ENCODE measurements around the gene IDUA.

IDUA gene

GRCh38 chr4:1043651-1044468 lies 57.0 kb downstream of the IDUA start:
- Histone ChIP-seq H2BK120ac (ENCODE audit: low read depth, low read length) (peak overlapping the region; percentile 99), H4K91ac (ENCODE audit: low read length) (peak overlapping the region; percentile 100), H2BK5ac (ENCODE audit: low read depth, low read length, poor library complexity, severe bottlenecking) (peak overlapping the region; percentile 100), H3K4me3 (ENCODE audit: insufficient read depth in 1 of 2, low read depth in 1 of 2, low read length in 2 of 2) (peak overlapping the region in 1 of 2 experiments; percentile 48), H3K79me1 (replicated peaks; ENCODE audit: low read length, poor library complexity, severe bottlenecking) (no peaks in the 10 kb centered on the region), H2BK15ac (ENCODE audit: low read depth, poor library complexity, severe bottlenecking) (peak overlapping the region; percentile 93), H3K9ac (ENCODE audit: low read length) (peak overlapping the region; percentile 86), H2AK5ac (ENCODE audit: low read length, severe bottlenecking) (peak overlapping the region; percentile 99), H3K36me3 (ENCODE audit: control insufficient read depth in 1 of 2, insufficient read depth in 2 of 2, low read depth in 1 of 2, low read length in 2 of 2) (peaks cover 0 to 3% of the 10 kb centered on the region in 2 experiments), H3K4me1 (ENCODE audit: control insufficient read depth, insufficient read depth, low read depth, low read length) (peaks cover 73% of the 10 kb centered on the region), H3K9me3 (ENCODE audit: control insufficient read depth, low read length) (no peaks in the 10 kb centered on the region), H2BK12ac (ENCODE audit: low read length in 2 of 2) (peak overlapping the region; percentile 99), H3K18ac (ENCODE audit: low read depth in 1 of 2, low read length in 2 of 2) (peak overlapping the region; percentile 99), H3K23ac (ENCODE audit: low read length in 2 of 2) (peak overlapping the region in 1 of 2 experiments; percentile 91), H4K8ac (ENCODE audit: low read length) (peak overlapping the region; percentile 100), H3K4me2 (ENCODE audit: low read length, poor library complexity, severe bottlenecking) (peak overlapping the region; percentile 30), H3K4ac (ENCODE audit: low read depth in 1 of 2, low read length in 2 of 2) (peak overlapping the region; percentile 88 to 97), H2AFZ (ENCODE audit: low read depth, low read length) (no peak overlapping the region), H3K14ac (ENCODE audit: low read length in 2 of 2) (peak overlapping the region in 1 of 2 experiments; percentile 97), H3K27me3 (ENCODE audit: control insufficient read depth in 1 of 2, insufficient read depth in 1 of 2, low read length in 2 of 2) (no peaks in the 10 kb centered on the region), H3K27ac (ENCODE audit: low read length, poor library complexity, severe bottlenecking) (peak overlapping the region; percentile 99)
- peak; percentile 99 for DNase-seq
- 14% methylated on average over 31 of the region's 36 CpGs for WGBS

- Histone ChIP-seq H3K4me3 (ENCODE audit: insufficient read depth in 1 of 2, low read depth in 1 of 2, low read length in 2 of 2) (no peak overlapping the region), H3K18ac (ENCODE audit: low read depth in 1 of 2, low read length in 2 of 2) (peak overlapping the region; percentile 99), H3K27me3 (ENCODE audit: control insufficient read depth in 1 of 2, insufficient read depth in 1 of 2, low read length in 2 of 2) (no peaks in the 10 kb centered on the region), H3K27ac (ENCODE audit: low read length, poor library complexity, severe bottlenecking) (peak overlapping the region; percentile 99), H3K14ac (ENCODE audit: low read length in 2 of 2) (peak overlapping the region in 1 of 2 experiments; percentile 92), H3K9me3 (ENCODE audit: control insufficient read depth, low read length) (no peaks in the 10 kb centered on the region), H3K23ac (ENCODE audit: low read length in 2 of 2) (peak overlapping the region in 1 of 2 experiments; percentile 85), H4K8ac (ENCODE audit: low read length) (peak overlapping the region; percentile 100), H3K36me3 (ENCODE audit: control insufficient read depth in 1 of 2, insufficient read depth in 2 of 2, low read depth in 1 of 2, low read length in 2 of 2) (no peaks in the 10 kb centered on the region), H2AK5ac (ENCODE audit: low read length, severe bottlenecking) (peak overlapping the region; percentile 99), H2BK12ac (ENCODE audit: low read length in 2 of 2) (peak overlapping the region; percentile 99), H3K9ac (ENCODE audit: low read length) (peak overlapping the region; percentile 86), H2BK15ac (ENCODE audit: low read depth, poor library complexity, severe bottlenecking) (peak overlapping the region; percentile 93), H2BK120ac (ENCODE audit: low read depth, low read length) (peak overlapping the region; percentile 99), H2BK5ac (ENCODE audit: low read depth, low read length, poor library complexity, severe bottlenecking) (peak overlapping the region; percentile 100), H3K4ac (ENCODE audit: low read depth in 1 of 2, low read length in 2 of 2) (peak overlapping the region; percentile 88 to 97), H2AFZ (ENCODE audit: low read depth, low read length) (no peak overlapping the region), H3K79me1 (replicated peaks; ENCODE audit: low read length, poor library complexity, severe bottlenecking) (no peaks in the 10 kb centered on the region), H3K4me2 (ENCODE audit: low read length, poor library complexity, severe bottlenecking) (no peak overlapping the region), H3K4me1 (ENCODE audit: control insufficient read depth, insufficient read depth, low read depth, low read length) (peaks cover 69% of the 10 kb centered on the region), H4K91ac (ENCODE audit: low read length) (peak overlapping the region; percentile 100)
- WGBS: 89% methylated on average over 12 of the region's 12 CpGs
- DNase-seq: no peak
These were observed 57.8 kb downstream of the IDUA start for GRCh38 chr4:1044469-1045192.

GRCh38 chr4:1045193-1045594 lies 58.4 kb downstream of the IDUA start:
- Histone ChIP-seq H3K79me1 (replicated peaks; ENCODE audit: low read length, poor library complexity, severe bottlenecking) (no peaks in the 10 kb centered on the region), H3K4me2 (ENCODE audit: low read length, poor library complexity, severe bottlenecking) (no peak overlapping the region), H2AK5ac (ENCODE audit: low read length, severe bottlenecking) (peak overlapping the region; percentile 99), H2BK5ac (ENCODE audit: low read depth, low read length, poor library complexity, severe bottlenecking) (no peak overlapping the region), H3K27me3 (ENCODE audit: control insufficient read depth in 1 of 2, insufficient read depth in 1 of 2, low read length in 2 of 2) (no peaks in the 10 kb centered on the region), H3K4ac (ENCODE audit: low read depth in 1 of 2, low read length in 2 of 2) (peak overlapping the region; percentile 88 to 97), H3K4me3 (ENCODE audit: insufficient read depth in 1 of 2, low read depth in 1 of 2, low read length in 2 of 2) (no peak overlapping the region), H2BK15ac (ENCODE audit: low read depth, poor library complexity, severe bottlenecking) (peak overlapping the region; percentile 93), H3K18ac (ENCODE audit: low read depth in 1 of 2, low read length in 2 of 2) (peak overlapping the region; percentile 99), H4K91ac (ENCODE audit: low read length) (peak overlapping the region; percentile 100), H3K9me3 (ENCODE audit: control insufficient read depth, low read length) (no peaks in the 10 kb centered on the region), H4K8ac (ENCODE audit: low read length) (peak overlapping the region; percentile 94), H3K14ac (ENCODE audit: low read length in 2 of 2) (peak overlapping the region in 1 of 2 experiments; percentile 92), H2AFZ (ENCODE audit: low read depth, low read length) (no peak overlapping the region), H3K4me1 (ENCODE audit: control insufficient read depth, insufficient read depth, low read depth, low read length) (peaks cover 64% of the 10 kb centered on the region), H3K36me3 (ENCODE audit: control insufficient read depth in 1 of 2, insufficient read depth in 2 of 2, low read depth in 1 of 2, low read length in 2 of 2) (no peaks in the 10 kb centered on the region), H3K23ac (ENCODE audit: low read length in 2 of 2) (no peak overlapping the region), H3K27ac (ENCODE audit: low read length, poor library complexity, severe bottlenecking) (peak overlapping the region; percentile 99), H2BK120ac (ENCODE audit: low read depth, low read length) (peak overlapping the region; percentile 99), H3K9ac (ENCODE audit: low read length) (peak overlapping the region; percentile 86), H2BK12ac (ENCODE audit: low read length in 2 of 2) (peak overlapping the region; percentile 99)
- 96% methylated on average over 14 of the region's 14 CpGs for WGBS
- no peak for DNase-seq

Measured in mesenchymal stem cell (in vitro differentiated cells and primary cell).